ENCODE measurements around the gene GNAO1. TPM values are rescaled to one million over a fixed set of nuclear protein-coding genes. Genes with fewer than 3 reads are reported as not detected.
A peak's percentile ranks its signal among the peaks of the same experiment; 100 is the strongest.

The GNAO1 gene
- total RNA-seq, 1 donor from 2014 or later = not detected

GRCh38 chr16:56294579-56294978 is 103.3 kb downstream of the GNAO1 start:
- DNase-seq = no peak

- no peak for DNase-seq
Observed at GRCh38 chr16:56295059-56295665, 103.9 kb downstream of the GNAO1 start.

- no peak for DNase-seq
Observed at GRCh38 chr16:56295739-56296527, 104.6 kb downstream of the GNAO1 start.

- no peak for DNase-seq
Observed at GRCh38 chr16:56297684-56298083, 106.4 kb downstream of the GNAO1 start.

- no peak for DNase-seq
Observed at GRCh38 chr16:56298116-56298515, 106.8 kb downstream of the GNAO1 start.

GRCh38 chr16:56298948-56299596 is 107.8 kb downstream of the GNAO1 start:
- no peak for DNase-seq

GRCh38 chr16:56300242-56300623 is 108.9 kb downstream of the GNAO1 start:
- DNase-seq = no peak

GRCh38 chr16:56300891-56301850 is 109.9 kb downstream of the GNAO1 start:
- no peak for DNase-seq

GRCh38 chr16:56302506-56302905 is 111.2 kb downstream of the GNAO1 start:
- no peak for DNase-seq

- no peak for DNase-seq
Observed at GRCh38 chr16:56303066-56303715, 111.9 kb downstream of the GNAO1 start.

GRCh38 chr16:56303880-56304279 is 112.6 kb downstream of the GNAO1 start:
- DNase-seq = no peak

GRCh38 chr16:56305956-56306565 is 114.8 kb downstream of the GNAO1 start:
- DNase-seq = no peak

- no peak for DNase-seq
Observed at GRCh38 chr16:56306690-56307533, 115.6 kb downstream of the GNAO1 start.

- DNase-seq = no peak
Observed at GRCh38 chr16:56307534-56307873, 116.2 kb downstream of the GNAO1 start.

- no peak for DNase-seq
Observed at GRCh38 chr16:56309008-56309407, 117.7 kb downstream of the GNAO1 start.

- no peak for DNase-seq
Observed at GRCh38 chr16:56310690-56311089, 119.4 kb downstream of the GNAO1 start.

- peak; percentile 11 for DNase-seq
Observed at GRCh38 chr16:56311208-56312027, 120.1 kb downstream of the GNAO1 start.

- DNase-seq = peak; percentile 11
Observed at GRCh38 chr16:56312028-56312300, 120.7 kb downstream of the GNAO1 start.

GRCh38 chr16:56312556-56312955 is 121.3 kb downstream of the GNAO1 start:
- DNase-seq = no peak

- DNase-seq = no peak
Observed at GRCh38 chr16:56314244-56314850, 123.1 kb downstream of the GNAO1 start.

All from dermis blood vessel endothelial cell (primary cell).